GM18520 (cell line): ENCODE results near the gene POC1B.

ENCODE experiments used
- ATAC-seq: cut with Tn5 transposase; IDR thresholded peaks from one replicate; pipeline ENCODE4 v1.9.1; 2021; ENCODE audit not compliant: unreplicated experiment

Gene POC1B

GRCh38 chr12:89539426-89540223, 13.8 kb upstream of the POC1B start:
- no peak for ATAC-seq

- ATAC-seq = no peak
Observed at GRCh38 chr12:89538897-89539296, 13.1 kb upstream of the POC1B start.

- no peak for ATAC-seq
Observed at GRCh38 chr12:89537389-89537788, 11.5 kb upstream of the POC1B start.

- ATAC-seq = peak; percentile 25
Observed at GRCh38 chr12:89529738-89530137, 3.9 kb upstream of the POC1B start.

- ATAC-seq = no peak
Observed at GRCh38 chr12:89528434-89528833, 2.6 kb upstream of the POC1B start.

GRCh38 chr12:89525305-89525823, 483 bp downstream of the POC1B start:
- ATAC-seq = peak; percentile 17

GRCh38 chr12:89524541-89525304, 1.1 kb downstream of the POC1B start, which contains the start of gene GALNT4:
GALNT4 (minus strand) TSS chr12:89524796; CDS start chr12:89524549, 247 bp downstream.
- peak; percentile 53 for ATAC-seq

GRCh38 chr12:89523843-89524540, 1.9 kb downstream of the POC1B start:
- no peak for ATAC-seq

GRCh38 chr12:89523393-89523792, 2.5 kb downstream of the POC1B start:
- ATAC-seq = no peak

- ATAC-seq = no peak
Observed at GRCh38 chr12:89521364-89522223, 4.3 kb downstream of the POC1B start.

- ATAC-seq = no peak
Observed at GRCh38 chr12:89517720-89518119, 8.1 kb downstream of the POC1B start.

GRCh38 chr12:89516633-89517032, 9.2 kb downstream of the POC1B start:
- ATAC-seq = no peak

- ATAC-seq = peak; percentile 86
Observed at GRCh38 chr12:89514751-89515150, 11.1 kb downstream of the POC1B start.

- ATAC-seq = no peak
Observed at GRCh38 chr12:89513544-89513943, 12.3 kb downstream of the POC1B start.

- ATAC-seq = no peak
Observed at GRCh38 chr12:89507015-89507824, 18.6 kb downstream of the POC1B start.

- ATAC-seq = no peak
Observed at GRCh38 chr12:89506050-89506449, 19.8 kb downstream of the POC1B start.

GRCh38 chr12:89504560-89505346, 21.1 kb downstream of the POC1B start:
- no peak for ATAC-seq

- ATAC-seq = no peak
Observed at GRCh38 chr12:89501793-89502192, 24.1 kb downstream of the POC1B start.

GRCh38 chr12:89499857-89500256, 26.0 kb downstream of the POC1B start:
- no peak for ATAC-seq
